ENCODE data around the gene C19orf44.

DNA sequence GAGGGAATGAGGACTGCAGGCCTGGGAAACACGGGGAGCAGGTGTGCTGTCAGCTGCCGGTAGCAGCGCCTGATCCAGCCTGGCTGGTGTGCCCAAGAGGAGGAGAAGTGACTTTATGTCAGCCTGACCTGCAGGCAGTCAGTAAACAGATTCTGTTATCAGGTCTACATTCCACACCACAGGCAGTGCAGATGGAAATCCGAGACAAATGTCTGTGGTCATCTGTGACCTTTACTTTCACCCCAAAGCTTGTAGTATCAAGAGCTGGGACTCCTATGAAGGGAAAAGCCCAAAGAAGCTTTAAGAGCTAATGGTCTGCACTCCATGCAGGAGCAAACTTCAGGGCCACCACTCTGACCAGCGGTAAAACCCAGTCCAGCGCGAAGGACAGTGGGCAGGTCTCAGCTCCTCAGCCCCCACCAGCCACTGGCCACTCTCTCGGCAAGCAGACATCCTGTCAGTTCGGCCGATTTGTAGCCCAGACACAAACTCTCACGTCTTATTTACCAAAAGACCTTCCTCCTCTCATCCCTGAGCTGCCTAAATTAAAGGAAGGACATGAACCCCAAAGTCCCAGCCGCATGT lies 32.1 kb upstream of the C19orf44 start:
- TF ChIP-seq CTCF (IDR thresholded peaks at IDR 0.05) (no peak), POLR2AphosphoS5 (IDR thresholded peaks at IDR 0.05) (no peak)

Data from breast epithelium (tissue), 3 donors.